HepG2 (cell line): ENCODE measurements around the gene CUL9. TPM values are rescaled to one million over a fixed set of nuclear protein-coding genes. Genes with fewer than 3 reads are reported as not detected.

Source experiments
- ATF7-NPFF ChIP-seq: sonication (generic); formaldehyde crosslinking; IDR thresholded peaks from 2 replicates; pipeline ENCODE4 v1.8.1; 2023; ENCODE audit warnings: mild to moderate bottlenecking, low read depth, missing genetic modification reagents, moderate library complexity
- HNF4A ChIP-seq: sonication (generic); formaldehyde crosslinking; IDR thresholded peaks from 2 replicates; pipeline ENCODE4 v1.4.0; 2020; ENCODE audit warnings: missing genetic modification reagents
- HNRNPL ChIP-seq: fragments of 200-400 bp; formaldehyde crosslinking; IDR thresholded peaks from 2 replicates; pipeline ENCODE4 v1.6.1; 2017; ENCODE audit warnings: mild to moderate bottlenecking, low read depth, low read length
- ISX ChIP-seq: sonication (generic); formaldehyde crosslinking; conservative IDR thresholded peaks from 2 replicates; pipeline ENCODE4 v1.5.0; 2020; ENCODE audit warnings: missing genetic modification reagents
- NCOA2 ChIP-seq: sonication (generic); formaldehyde crosslinking; IDR thresholded peaks from 2 replicates; pipeline ENCODE4 v1.8.0; 2022; ENCODE audit warnings: inconsistent platforms
- NFKBIZ ChIP-seq: IDR thresholded peaks from 2 replicates; pipeline ENCODE4 v1.6.1; 2018; ENCODE audit warnings: missing genetic modification reagents, missing compliant biosample characterization
- PHF21A ChIP-seq: sonication (generic); formaldehyde crosslinking; IDR thresholded peaks from 2 replicates; pipeline ENCODE4 v1.5.0; 2020; ENCODE audit warnings: mild to moderate bottlenecking, missing genetic modification reagents
- ZFP82 ChIP-seq: sonication (generic); formaldehyde crosslinking; IDR thresholded peaks from 2 replicates; pipeline ENCODE4 v1.5.1; 2020; ENCODE audit warnings: mild to moderate bottlenecking, missing genetic modification reagents, borderline replicate concordance
- ZNF234 ChIP-seq: sonication (generic); formaldehyde crosslinking; conservative IDR thresholded peaks from 2 replicates; pipeline ENCODE4 v1.5.1; 2020; ENCODE audit warnings: mild to moderate bottlenecking, missing genetic modification reagents
- ZNF263 ChIP-seq: sonication (generic); formaldehyde crosslinking; IDR thresholded peaks from 2 replicates; pipeline ENCODE4 v1.4.0; 2020; ENCODE audit warnings: missing genetic modification reagents
- ZNF331 ChIP-seq: sonication (generic); formaldehyde crosslinking; IDR thresholded peaks from 2 replicates; pipeline ENCODE4 v1.4.0; 2020; ENCODE audit warnings: missing genetic modification reagents
- ZNF563 ChIP-seq: sonication (generic); formaldehyde crosslinking; IDR thresholded peaks from 2 replicates; pipeline ENCODE4 v1.8.0; 2022; ENCODE audit warnings: mild to moderate bottlenecking, moderate library complexity, missing genetic modification reagents
- ZNF678 ChIP-seq: sonication (generic); formaldehyde crosslinking; IDR thresholded peaks from 2 replicates; pipeline ENCODE4 v1.4.0; 2020; ENCODE audit warnings: mild to moderate bottlenecking, missing genetic modification reagents
- polyA plus RNA-seq, 8 experiments: library from polyadenylated mRNA; depleted of rRNA in 3 of 8; stranded (reverse) in 7 of 8; unstranded in 1 of 8; fragments of >200 nt; fragmentation: Illumina TruSeq in 4 of 8; extraction: Trizol in 4 of 8; gene quantifications; 2 replicates each; pipeline versions ENCODE4 v1.2.1 to v1.2.3, GENCODE V29; 2011 to 2016; ENCODE audit warnings: low read depth in 4 of 8, missing spikeins in 1 of 8, mixed read lengths in 1 of 8; ENCODE audit not compliant: insufficient read depth in 1 of 8
- total RNA-seq, 5 experiments: library from RNA; depleted of rRNA; stranded (reverse); fragments of >200 nt; fragmentation: Illumina TruSeq; extraction: Trizol; gene quantifications; 2 replicates each; pipeline ENCODE4 v1.2.3, GENCODE V29; 2016; ENCODE audit warnings: low read depth in 1 of 5
- TF ChIP-seq, protein P1 (sequence below): sonication (generic); formaldehyde crosslinking; IDR thresholded peaks from 2 replicates; pipeline ENCODE4 v1.4.0; 2020; ENCODE audit warnings: missing genetic modification reagents
- TF ChIP-seq, protein P2 (sequence below): sonication (generic); formaldehyde crosslinking; IDR thresholded peaks from 2 replicates; pipeline ENCODE4 v1.4.0; 2020; ENCODE audit warnings: mild to moderate bottlenecking, missing genetic modification reagents
- TF ChIP-seq, protein P3 (sequence below): IDR thresholded peaks from 2 replicates; pipeline ENCODE4 v1.6.1; 2016; ENCODE audit warnings: low read depth, missing genetic modification reagents, missing compliant biosample characterization
- TF ChIP-seq, protein P4 (sequence below): sonication (generic); formaldehyde crosslinking; IDR thresholded peaks from 2 replicates; pipeline ENCODE4 v1.4.0; 2020; ENCODE audit warnings: missing genetic modification reagents
- TF ChIP-seq, protein P5 (sequence below): IDR thresholded peaks from 2 replicates; pipeline ENCODE4 v1.6.1; 2016; ENCODE audit warnings: missing biosample characterization, missing genetic modification reagents, low read depth

CUL9 gene
- total and polyA plus RNA-seq, 2 of the 13 experiments (the other 11 are each of a cell fraction or from before 2014, with no cell fraction given) = 11.4 to 13.7 TPM

DNA sequence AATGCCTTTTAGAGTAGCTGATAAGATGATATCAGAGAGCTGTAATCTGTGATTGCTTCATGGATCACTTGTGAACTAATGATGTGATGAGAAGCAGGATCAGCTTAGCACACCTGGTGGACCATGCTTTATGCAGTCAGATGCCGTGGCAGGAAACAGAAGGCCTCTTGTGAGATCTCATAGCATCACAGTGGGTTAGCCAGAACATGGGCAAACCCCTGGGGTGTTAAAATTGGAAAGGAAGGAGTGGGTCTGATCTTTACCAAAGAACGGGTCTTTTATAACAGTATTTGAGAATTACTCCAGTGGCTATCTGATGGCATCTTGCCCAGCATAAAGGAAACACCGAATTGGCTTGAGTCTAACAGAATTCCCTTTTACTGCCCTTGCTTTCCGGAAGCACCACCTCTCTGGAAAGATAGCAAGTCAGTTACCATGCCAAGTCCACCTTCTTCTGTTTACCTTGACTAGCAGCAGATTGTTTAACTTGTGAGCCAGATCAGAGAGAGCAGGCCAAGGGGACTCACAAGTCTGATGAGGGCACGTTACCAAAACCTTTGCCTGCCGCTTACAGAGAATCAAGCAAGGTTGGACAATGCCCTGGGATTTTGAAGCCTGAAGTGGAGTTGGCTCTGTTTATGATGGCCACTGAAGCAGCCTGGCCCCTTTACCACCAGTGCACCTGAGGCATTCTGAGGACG, 31.8 kb upstream of the CUL9 start (continued):
- no peak for TF ChIP-seq ZNF234 (CRISPR knock-in tag)
- 0 out of 2 replicates have a peak, but pooled peaks have one; percentile 21 for TF ChIP-seq HNRNPL
- TF ChIP-seq, protein P1, sequence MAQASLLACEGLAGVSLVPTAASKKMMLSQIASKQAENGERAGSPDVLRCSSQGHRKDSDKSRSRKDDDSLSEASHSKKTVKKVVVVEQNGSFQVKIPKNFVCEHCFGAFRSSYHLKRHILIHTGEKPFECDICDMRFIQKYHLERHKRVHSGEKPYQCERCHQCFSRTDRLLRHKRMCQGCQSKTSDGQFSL = no peak
- TF ChIP-seq ZNF263 = peak; percentile 31; the same call in 1 of the 2 replicates
- TF ChIP-seq, protein P2, sequence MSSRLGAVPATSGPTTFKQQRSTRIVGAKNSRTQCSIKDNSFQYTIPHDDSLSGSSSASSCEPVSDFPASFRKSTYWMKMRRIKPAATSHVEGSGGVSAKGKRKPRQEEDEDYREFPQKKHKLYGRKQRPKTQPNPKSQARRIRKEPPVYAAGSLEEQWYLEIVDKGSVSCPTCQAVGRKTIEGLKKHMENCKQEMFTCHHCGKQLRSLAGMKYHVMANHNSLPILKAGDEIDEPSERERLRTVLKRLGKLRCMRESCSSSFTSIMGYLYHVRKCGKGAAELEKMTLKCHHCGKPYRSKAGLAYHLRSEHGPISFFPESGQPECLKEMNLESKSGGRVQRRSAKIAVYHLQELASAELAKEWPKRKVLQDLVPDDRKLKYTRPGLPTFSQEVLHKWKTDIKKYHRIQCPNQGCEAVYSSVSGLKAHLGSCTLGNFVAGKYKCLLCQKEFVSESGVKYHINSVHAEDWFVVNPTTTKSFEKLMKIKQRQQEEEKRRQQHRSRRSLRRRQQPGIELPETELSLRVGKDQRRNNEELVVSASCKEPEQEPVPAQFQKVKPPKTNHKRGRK = no peak
- TF ChIP-seq, protein P3, sequence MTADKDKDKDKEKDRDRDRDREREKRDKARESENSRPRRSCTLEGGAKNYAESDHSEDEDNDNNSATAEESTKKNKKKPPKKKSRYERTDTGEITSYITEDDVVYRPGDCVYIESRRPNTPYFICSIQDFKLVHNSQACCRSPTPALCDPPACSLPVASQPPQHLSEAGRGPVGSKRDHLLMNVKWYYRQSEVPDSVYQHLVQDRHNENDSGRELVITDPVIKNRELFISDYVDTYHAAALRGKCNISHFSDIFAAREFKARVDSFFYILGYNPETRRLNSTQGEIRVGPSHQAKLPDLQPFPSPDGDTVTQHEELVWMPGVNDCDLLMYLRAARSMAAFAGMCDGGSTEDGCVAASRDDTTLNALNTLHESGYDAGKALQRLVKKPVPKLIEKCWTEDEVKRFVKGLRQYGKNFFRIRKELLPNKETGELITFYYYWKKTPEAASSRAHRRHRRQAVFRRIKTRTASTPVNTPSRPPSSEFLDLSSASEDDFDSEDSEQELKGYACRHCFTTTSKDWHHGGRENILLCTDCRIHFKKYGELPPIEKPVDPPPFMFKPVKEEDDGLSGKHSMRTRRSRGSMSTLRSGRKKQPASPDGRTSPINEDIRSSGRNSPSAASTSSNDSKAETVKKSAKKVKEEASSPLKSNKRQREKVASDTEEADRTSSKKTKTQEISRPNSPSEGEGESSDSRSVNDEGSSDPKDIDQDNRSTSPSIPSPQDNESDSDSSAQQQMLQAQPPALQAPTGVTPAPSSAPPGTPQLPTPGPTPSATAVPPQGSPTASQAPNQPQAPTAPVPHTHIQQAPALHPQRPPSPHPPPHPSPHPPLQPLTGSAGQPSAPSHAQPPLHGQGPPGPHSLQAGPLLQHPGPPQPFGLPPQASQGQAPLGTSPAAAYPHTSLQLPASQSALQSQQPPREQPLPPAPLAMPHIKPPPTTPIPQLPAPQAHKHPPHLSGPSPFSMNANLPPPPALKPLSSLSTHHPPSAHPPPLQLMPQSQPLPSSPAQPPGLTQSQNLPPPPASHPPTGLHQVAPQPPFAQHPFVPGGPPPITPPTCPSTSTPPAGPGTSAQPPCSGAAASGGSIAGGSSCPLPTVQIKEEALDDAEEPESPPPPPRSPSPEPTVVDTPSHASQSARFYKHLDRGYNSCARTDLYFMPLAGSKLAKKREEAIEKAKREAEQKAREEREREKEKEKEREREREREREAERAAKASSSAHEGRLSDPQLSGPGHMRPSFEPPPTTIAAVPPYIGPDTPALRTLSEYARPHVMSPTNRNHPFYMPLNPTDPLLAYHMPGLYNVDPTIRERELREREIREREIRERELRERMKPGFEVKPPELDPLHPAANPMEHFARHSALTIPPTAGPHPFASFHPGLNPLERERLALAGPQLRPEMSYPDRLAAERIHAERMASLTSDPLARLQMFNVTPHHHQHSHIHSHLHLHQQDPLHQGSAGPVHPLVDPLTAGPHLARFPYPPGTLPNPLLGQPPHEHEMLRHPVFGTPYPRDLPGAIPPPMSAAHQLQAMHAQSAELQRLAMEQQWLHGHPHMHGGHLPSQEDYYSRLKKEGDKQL (CRISPR knock-in tag) = no peak
- no peak for TF ChIP-seq ZNF563
- TF ChIP-seq, protein P4, sequence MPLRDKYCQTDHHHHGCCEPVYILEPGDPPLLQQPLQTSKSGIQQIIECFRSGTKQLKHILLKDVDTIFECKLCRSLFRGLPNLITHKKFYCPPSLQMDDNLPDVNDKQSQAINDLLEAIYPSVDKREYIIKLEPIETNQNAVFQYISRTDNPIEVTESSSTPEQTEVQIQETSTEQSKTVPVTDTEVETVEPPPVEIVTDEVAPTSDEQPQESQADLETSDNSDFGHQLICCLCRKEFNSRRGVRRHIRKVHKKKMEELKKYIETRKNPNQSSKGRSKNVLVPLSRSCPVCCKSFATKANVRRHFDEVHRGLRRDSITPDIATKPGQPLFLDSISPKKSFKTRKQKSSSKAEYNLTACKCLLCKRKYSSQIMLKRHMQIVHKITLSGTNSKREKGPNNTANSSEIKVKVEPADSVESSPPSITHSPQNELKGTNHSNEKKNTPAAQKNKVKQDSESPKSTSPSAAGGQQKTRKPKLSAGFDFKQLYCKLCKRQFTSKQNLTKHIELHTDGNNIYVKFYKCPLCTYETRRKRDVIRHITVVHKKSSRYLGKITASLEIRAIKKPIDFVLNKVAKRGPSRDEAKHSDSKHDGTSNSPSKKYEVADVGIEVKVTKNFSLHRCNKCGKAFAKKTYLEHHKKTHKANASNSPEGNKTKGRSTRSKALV (CRISPR knock-in tag) = 0 out of 2 replicates have a peak, but pooled peaks have one; percentile 36
- no peak for TF ChIP-seq ISX (CRISPR knock-in tag)
- TF ChIP-seq, protein P5, sequence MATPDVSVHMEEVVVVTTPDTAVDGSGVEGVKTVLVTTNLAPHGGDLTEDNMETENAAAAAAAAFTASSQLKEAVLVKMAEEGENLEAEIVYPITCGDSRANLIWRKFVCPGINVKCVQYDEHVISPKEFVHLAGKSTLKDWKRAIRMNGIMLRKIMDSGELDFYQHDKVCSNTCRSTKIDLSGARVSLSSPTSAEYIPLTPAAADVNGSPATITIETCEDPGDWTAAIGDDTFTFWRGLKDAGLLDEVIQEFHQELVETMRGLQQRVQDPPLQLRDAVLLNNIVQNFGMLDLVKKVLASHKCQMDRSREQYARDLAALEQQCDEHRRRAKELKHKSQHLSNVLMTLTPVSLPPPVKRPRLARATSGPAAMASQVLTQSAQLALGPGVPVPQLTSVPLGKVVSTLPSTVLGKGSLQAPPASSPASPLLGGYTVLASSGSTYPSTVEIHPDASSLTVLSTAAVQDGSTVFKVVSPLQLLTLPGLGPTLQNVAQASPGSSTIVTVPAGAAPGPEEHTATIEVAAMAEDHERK (CRISPR knock-in tag) = no peak
- TF ChIP-seq HNF4A (CRISPR knock-in tag) = peak; percentile 59
- TF ChIP-seq ATF7-NPFF (CRISPR knock-in tag) = no peak
- TF ChIP-seq ZFP82 = no peak
- no peak for TF ChIP-seq ZNF331 (CRISPR knock-in tag)
- TF ChIP-seq NCOA2 = peak; percentile 29; the same call in 1 of the 2 replicates
- no peak for TF ChIP-seq NFKBIZ (CRISPR knock-in tag)
- TF ChIP-seq ZNF678 (CRISPR knock-in tag) = no peak
- peak; percentile 74 for TF ChIP-seq PHF21A (CRISPR knock-in tag)
